Spleen (tissue), 11 donors: ENCODE results near the gene TXNDC11. TPM values are rescaled to one million over a fixed set of nuclear protein-coding genes. Genes with fewer than 3 reads are reported as not detected.

Experiments
- DNase-seq: peaks from one replicate; pipeline ENCODE4 v3.0.0-alpha.2; 2020
- H3K27ac ChIP-seq, 8 donors: fragments of 200-600 bp; sonication (generic) in 7 of 8; 1 replicate in 4 of 8; 2 replicates in 4 of 8; pipeline versions ENCODE4 v1.5.0 to v1.8.0; 2016 to 2021; ENCODE audit warnings: inconsistent platforms in 4 of 8, mild to moderate bottlenecking in 4 of 8, moderate library complexity in 1 of 8
- H3K27me3 ChIP-seq, 7 donors: fragments of 200-600 bp; sonication (generic) in 6 of 7; replicated peaks in 1 of 7; 1 replicate in 4 of 7; 2 replicates in 3 of 7; pipeline versions ENCODE4 v1.5.0 to v1.8.0; 2016 to 2021; ENCODE audit warnings: inconsistent platforms in 3 of 7, mild to moderate bottlenecking in 1 of 7
- H3K36me3 ChIP-seq, 6 donors: fragments of 200-600 bp; sonication (generic) in 5 of 6; 1 replicate in 4 of 6; 2 replicates in 2 of 6; pipeline versions ENCODE4 v1.5.0 to v1.8.0; 2016 to 2021; ENCODE audit warnings: inconsistent platforms in 2 of 6
- H3K4me1 ChIP-seq, 6 donors: fragments of 200-600 bp; sonication (generic) in 5 of 6; 1 replicate in 3 of 6; 2 replicates in 3 of 6; pipeline versions ENCODE4 v1.5.0 to v1.8.0; 2016 to 2021; ENCODE audit warnings: inconsistent platforms in 3 of 6
- H3K4me3 ChIP-seq, 8 donors: fragments of 200-600 bp; sonication (generic) in 7 of 8; 1 replicate in 4 of 8; 2 replicates in 4 of 8; pipeline versions ENCODE4 v1.5.0 to v1.8.0; 2016 to 2021; ENCODE audit warnings: inconsistent platforms in 4 of 8, mild to moderate bottlenecking in 4 of 8, moderate library complexity in 2 of 8
- H3K9me3 ChIP-seq, 8 donors: fragments of 200-600 bp; sonication (generic) in 7 of 8; 1 replicate in 4 of 8; 2 replicates in 4 of 8; pipeline versions ENCODE4 v1.5.0 to v1.8.0; 2016 to 2021; ENCODE audit warnings: inconsistent platforms in 4 of 8
- CTCF ChIP-seq, 11 experiments: fragments of 200-600 bp in 7 of 11; fragments of 450-650 bp in 4 of 11; sonication (generic) in 4 of 11; IDR thresholded peaks in 8 of 11; conservative IDR thresholded peaks in 3 of 11; 1 replicate in 7 of 11; 2 replicates in 4 of 11; pipeline versions ENCODE4 v1.4.0 to v1.8.0; 2016 to 2021; ENCODE audit warnings: antibody characterized with exemption in 11 of 11, inconsistent platforms in 4 of 11, mild to moderate bottlenecking in 1 of 11
- POLR2A ChIP-seq, 3 donors: fragments of 450-650 bp; IDR thresholded peaks; one replicate each; pipeline ENCODE4 v1.5.1; 2017; ENCODE audit warnings: antibody characterized with exemption in 3 of 3, mild to moderate bottlenecking in 1 of 3
- POLR2AphosphoS5 ChIP-seq, 3 donors: sonication (generic); formaldehyde crosslinking; IDR thresholded peaks; one replicate each; pipeline ENCODE4 v1.5.1; 2017; ENCODE audit warnings: antibody characterized with exemption in 3 of 3
- WGBS, 5 donors: extraction: QIAGEN DNeasy Blood & Tissue Kit in 3 of 5; methylation state at CpG; one replicate each; pipeline versions ENCODE4 v1.1.5 to v1.1.7; 2013 to 2018; 5-methylcytosine and 5-hydroxymethylcytosine counted together
- intact Hi-C: fragments of 100-400 bp; cut with DNase I; formaldehyde crosslinking; loops from one replicate; pipeline ENCODE4 v1.15.0; 2023; ENCODE audit warnings: low total_unique reads
- polyA plus RNA-seq, 3 donors: library from polyadenylated mRNA; stranded (reverse); fragments of 200-250 nt; gene quantifications; one replicate each; pipeline ENCODE4 v1.2.1, GENCODE V29; 2013
- total RNA-seq, 7 donors: library from RNA; depleted of rRNA in 3 of 7; stranded (reverse); fragments of >200 nt in 3 of 7; fragmentation: NEBNext Ultra II Directional in 4 of 7; extraction: Animal tissue kit (Norgen Biotek cat#: 25700) in 4 of 7; gene quantifications; one replicate each; pipeline versions ENCODE4 v1.1.0 to v1.2.1, GENCODE V29; 2016 to 2021
- donor health status: healthy with polysubstance abuse.
- donor health status: DM: no; HTN: no; CAD: no; lungs with moderate emphysema.
- donor health status: DM: no; HTN: no; CAD: no.
- donor health status: Bipolar disorder and iron deficiency.
- donor health status: healthy.
- donor health status: DM: no; HTN: no; CAD: no.
- donor health status: DM: yes; HTN: yes; CAD: no.

TXNDC11 gene
- total and polyA plus RNA-seq, 10 donors: 28.3 to 104 (median 49.3) TPM

- intact Hi-C loops: loop anchor here (10.0 kb wide), 1 partner anchor 47 kb away; the partner anchor contains the start of gene ZC3H7A
- 88 to 95% (median 91%) methylated on average over 7 of the region's 7 CpGs for WGBS, 5 donors
- Histone ChIP-seq H3K4me1 (peaks cover 0 to 15% (median 11%) of the 10 kb centered on the region in 6 donors), H3K27me3 (no peaks in the 10 kb centered on the region), H3K27ac (peak overlapping the region in 1 of 8 donors; percentile 38), H3K36me3 (peaks cover 0 to 68% (median 41%) of the 10 kb centered on the region in 6 donors), H3K4me3 (no peak overlapping the region), H3K9me3 (no peaks in the 10 kb centered on the region)
- DNase-seq: no peak
- no peak for TF ChIP-seq CTCF (IDR thresholded peaks at IDR 0.05 in 8 of 11, conservative IDR thresholded peaks at IDR 0.05 in 3 of 11)
- no peak for TF ChIP-seq POLR2A (IDR thresholded peaks at IDR 0.05)
- no peak for TF ChIP-seq POLR2AphosphoS5 (IDR thresholded peaks at IDR 0.05)
Measured at GRCh38 chr16:11747949-11748403, 5.3 kb upstream of the TXNDC11 start.

- H3K27ac ChIP-seq: peak overlapping the region in 7 of 8 donors; percentile 96 to 99 (median 98)
- no peaks in the 10 kb centered on the region for H3K9me3 ChIP-seq
- 67 to 89% (median 76%) methylated on average over 5 of the region's 5 CpGs for WGBS, 5 donors
- DNase-seq: no peak
- H3K36me3 ChIP-seq: peaks cover 0 to 29% (median 3%) of the 10 kb centered on the region in 6 donors
- peaks cover 11 to 44% (median 38%) of the 10 kb centered on the region in 6 donors for H3K4me1 ChIP-seq
- no peaks in the 10 kb centered on the region for H3K27me3 ChIP-seq
- intact Hi-C loops: loop anchor here (10.0 kb wide), 1 partner anchor 51 kb away; the partner anchor contains the start of gene ZC3H7A
- no peak for TF ChIP-seq CTCF (IDR thresholded peaks at IDR 0.05 in 8 of 11, conservative IDR thresholded peaks at IDR 0.05 in 3 of 11)
- no peak for TF ChIP-seq POLR2A (IDR thresholded peaks at IDR 0.05)
- TF ChIP-seq POLR2AphosphoS5 (IDR thresholded peaks at IDR 0.05): no peak
- H3K4me3 ChIP-seq: peak overlapping the region in 1 of 8 donors; percentile 89
Measured at GRCh38 chr16:11744075-11744470, 1.4 kb upstream of the TXNDC11 start.

- peak; percentile 84 for DNase-seq
- H3K36me3 ChIP-seq: peaks cover 0 to 23% (median 0%) of the 10 kb centered on the region in 6 donors
- TF ChIP-seq CTCF (IDR thresholded peaks at IDR 0.05 in 8 of 11, conservative IDR thresholded peaks at IDR 0.05 in 3 of 11) (no peak), POLR2A (IDR thresholded peaks at IDR 0.05) (no peak), POLR2AphosphoS5 (IDR thresholded peaks at IDR 0.05) (peak in 1 of 3 donors; percentile 80)
- peak overlapping the region; percentile 62 to 90 (median 87) for H3K4me3 ChIP-seq
- H3K9me3 ChIP-seq: no peaks in the 10 kb centered on the region
- intact Hi-C loops: loop anchor here (10.0 kb wide), 1 partner anchor 51 kb away; the partner anchor contains the start of gene ZC3H7A
- peaks cover 16 to 50% (median 43%) of the 10 kb centered on the region in 6 donors for H3K4me1 ChIP-seq
- 25 to 42% (median 39%) methylated on average over 20 to 21 of the region's 21 CpGs for whole genome bisulfite sequencing, 5 donors
- peak overlapping the region; percentile 96 to 99 (median 98) for H3K27ac ChIP-seq
- no peaks in the 10 kb centered on the region for H3K27me3 ChIP-seq
Measured at GRCh38 chr16:11743308-11744074, 834 bp upstream of the TXNDC11 start.

GRCh38 chr16:11742093-11742535 lies 543 bp downstream of the TXNDC11 start:
- Histone ChIP-seq H3K36me3 (peaks cover 0 to 14% (median 0%) of the 10 kb centered on the region in 6 donors), H3K4me1 (peaks cover 21 to 64% (median 56%) of the 10 kb centered on the region in 6 donors), H3K27ac (peak overlapping the region; percentile 96 to 99 (median 98)), H3K9me3 (no peaks in the 10 kb centered on the region), H3K27me3 (no peaks in the 10 kb centered on the region), H3K4me3 (peak overlapping the region; percentile 62 to 90 (median 87))
- 0 to 1% (median 0%) methylated on average over 19 to 37 of the region's 37 CpGs for WGBS, 5 donors
- TF ChIP-seq CTCF (IDR thresholded peaks at IDR 0.05 in 8 of 11, conservative IDR thresholded peaks at IDR 0.05 in 3 of 11) (peak in 1 of 11 experiments; percentile 10), POLR2A (IDR thresholded peaks at IDR 0.05) (no peak)
- intact Hi-C loops: loop anchor here (10.0 kb wide), 1 partner anchor 53 kb away; the partner anchor contains the start of gene ZC3H7A
- peak; percentile 93 for DNase-seq
